ENCODE data around the gene KLLN.
A peak's percentile ranks its signal among the peaks of the same experiment; 100 is the strongest.

KLLN gene

DNA sequence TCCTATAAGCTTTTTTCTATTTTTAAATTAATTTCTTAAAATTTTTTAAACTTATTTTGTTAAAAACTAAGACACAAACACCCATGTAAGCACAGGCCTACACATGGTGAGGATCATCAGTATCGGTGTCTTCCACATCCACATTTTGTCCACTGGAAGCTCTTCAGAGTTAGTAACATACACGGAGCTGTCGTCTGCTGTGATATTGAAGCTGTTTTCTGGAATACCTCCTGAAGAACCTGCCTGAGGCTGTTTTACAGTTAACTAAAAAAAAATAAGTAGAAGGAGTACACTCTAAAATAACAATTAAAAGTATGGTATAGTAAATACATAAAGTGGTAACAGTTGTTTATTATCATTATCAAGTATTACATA is 17.7 kb downstream of the KLLN start:
- Histone ChIP-seq H3K23ac (ENCODE audit: low read length in 2 of 2) (no peak overlapping the region), H3K79me1 (replicated peaks; ENCODE audit: low read length, poor library complexity, severe bottlenecking) (peaks cover 2% of the 10 kb centered on the region), H3K9ac (ENCODE audit: low read length) (no peak overlapping the region), H4K8ac (ENCODE audit: low read length) (no peak overlapping the region), H2AFZ (ENCODE audit: low read depth, low read length) (no peak overlapping the region), H4K91ac (ENCODE audit: low read length) (no peak overlapping the region), H2BK5ac (ENCODE audit: low read depth, low read length, poor library complexity, severe bottlenecking) (no peak overlapping the region), H3K14ac (ENCODE audit: low read length in 2 of 2) (no peak overlapping the region), H2BK15ac (ENCODE audit: low read depth, poor library complexity, severe bottlenecking) (no peak overlapping the region), H3K4me1 (ENCODE audit: control insufficient read depth, insufficient read depth, low read depth, low read length) (peaks cover 3% of the 10 kb centered on the region), H3K4ac (ENCODE audit: low read depth in 1 of 2, low read length in 2 of 2) (no peak overlapping the region), H3K4me2 (ENCODE audit: low read length, poor library complexity, severe bottlenecking) (no peak overlapping the region), H3K27ac (ENCODE audit: low read length, poor library complexity, severe bottlenecking) (no peak overlapping the region), H2AK5ac (ENCODE audit: low read length, severe bottlenecking) (no peak overlapping the region), H3K18ac (ENCODE audit: low read depth in 1 of 2, low read length in 2 of 2) (no peak overlapping the region), H3K9me3 (ENCODE audit: control insufficient read depth, low read length) (no peaks in the 10 kb centered on the region), H2BK12ac (ENCODE audit: low read length in 2 of 2) (no peak overlapping the region), H2BK120ac (ENCODE audit: low read depth, low read length) (no peak overlapping the region), H3K27me3 (ENCODE audit: control insufficient read depth in 1 of 2, insufficient read depth in 1 of 2, low read length in 2 of 2) (no peaks in the 10 kb centered on the region), H3K4me3 (ENCODE audit: insufficient read depth in 1 of 2, low read depth in 1 of 2, low read length in 2 of 2) (no peak overlapping the region), H3K36me3 (ENCODE audit: control insufficient read depth in 1 of 2, insufficient read depth in 2 of 2, low read depth in 1 of 2, low read length in 2 of 2) (no peaks in the 10 kb centered on the region)
- 64% methylated on average over 1 of the region's 3 CpGs for WGBS
- DNase-seq = no peak

DNA sequence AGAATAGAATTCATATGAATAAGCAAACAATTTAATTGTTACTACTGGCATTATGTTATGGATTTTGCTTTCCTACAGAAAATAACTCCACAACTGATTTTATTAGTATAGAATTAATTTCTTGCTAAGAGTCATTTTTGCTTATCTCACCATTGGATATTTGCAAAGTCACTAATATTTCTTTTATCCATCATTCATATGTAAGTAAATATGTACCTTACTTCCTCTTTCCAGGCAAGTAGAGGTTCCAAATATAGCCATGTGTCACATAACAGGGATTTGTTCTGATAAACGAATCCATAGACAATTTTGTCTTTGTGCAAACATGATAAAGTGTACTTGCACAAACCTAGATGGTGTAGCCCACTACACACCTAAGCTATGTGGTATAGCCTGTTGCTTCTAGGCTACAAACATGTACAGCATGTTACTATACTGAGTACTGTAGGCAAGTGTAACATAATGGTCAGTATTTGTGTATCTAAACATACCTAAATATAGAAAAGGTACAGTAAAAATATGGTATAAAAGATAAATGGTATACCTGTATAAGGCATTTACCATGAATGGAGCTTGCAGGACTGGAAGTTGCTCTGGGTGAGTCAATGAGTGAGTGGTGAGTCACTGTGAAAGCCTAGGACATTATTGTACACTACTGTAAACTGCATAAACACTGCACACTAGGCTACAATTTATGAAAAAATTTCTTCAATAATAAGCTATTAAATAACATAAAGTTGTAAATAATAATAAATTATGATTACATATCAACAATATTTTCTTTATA is 18.3 kb downstream of the KLLN start:
- no CpG with 5 or more reads among the region's 1 CpG for WGBS
- peak; percentile 77 for DNase-seq
- no peak overlapping the region for H3K9ac ChIP-seq (ENCODE audit: low read length)

DNA sequence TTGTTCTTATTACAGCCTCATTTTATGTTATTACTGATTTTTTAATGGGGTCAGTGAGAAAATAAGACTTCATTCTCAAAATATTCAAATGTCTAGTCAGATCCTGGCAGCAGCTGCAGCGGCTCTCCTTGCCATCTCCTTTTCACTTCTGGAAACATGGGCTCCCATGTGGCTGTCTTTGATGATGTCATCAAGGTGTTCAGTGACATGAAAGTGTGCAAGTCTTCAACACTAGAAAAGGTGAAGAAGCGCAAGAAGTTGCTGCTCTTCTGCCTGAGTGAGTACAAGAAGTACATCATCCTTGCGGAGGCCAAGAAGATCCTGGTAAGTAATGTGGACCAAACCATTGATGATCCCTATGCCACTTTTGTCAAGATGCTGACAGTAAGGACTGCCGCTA is 19.6 kb downstream of the KLLN start:
- Histone ChIP-seq H3K4me3 (ENCODE audit: insufficient read depth in 1 of 2, low read depth in 1 of 2, low read length in 2 of 2) (no peak overlapping the region), H3K4me1 (ENCODE audit: control insufficient read depth, insufficient read depth, low read depth, low read length) (peaks cover 3% of the 10 kb centered on the region), H3K27me3 (ENCODE audit: control insufficient read depth in 1 of 2, insufficient read depth in 1 of 2, low read length in 2 of 2) (no peaks in the 10 kb centered on the region), H2AK5ac (ENCODE audit: low read length, severe bottlenecking) (peak overlapping the region; percentile 96), H3K27ac (ENCODE audit: low read length, poor library complexity, severe bottlenecking) (peak overlapping the region; percentile 7), H3K18ac (ENCODE audit: low read depth in 1 of 2, low read length in 2 of 2) (peak overlapping the region; percentile 23 to 87), H3K9me3 (ENCODE audit: control insufficient read depth, low read length) (no peaks in the 10 kb centered on the region), H2BK120ac (ENCODE audit: low read depth, low read length) (peak overlapping the region; percentile 90), H3K4me2 (ENCODE audit: low read length, poor library complexity, severe bottlenecking) (no peak overlapping the region), H3K36me3 (ENCODE audit: control insufficient read depth in 1 of 2, insufficient read depth in 2 of 2, low read depth in 1 of 2, low read length in 2 of 2) (no peaks in the 10 kb centered on the region), H2BK12ac (ENCODE audit: low read length in 2 of 2) (peak overlapping the region; percentile 15 to 98), H4K8ac (ENCODE audit: low read length) (peak overlapping the region; percentile 1), H4K91ac (ENCODE audit: low read length) (peak overlapping the region; percentile 20), H3K14ac (ENCODE audit: low read length in 2 of 2) (no peak overlapping the region), H2BK15ac (ENCODE audit: low read depth, poor library complexity, severe bottlenecking) (no peak overlapping the region), H2AFZ (ENCODE audit: low read depth, low read length) (no peak overlapping the region), H3K4ac (ENCODE audit: low read depth in 1 of 2, low read length in 2 of 2) (peak overlapping the region; percentile 76 to 95), H3K79me1 (replicated peaks; ENCODE audit: low read length, poor library complexity, severe bottlenecking) (peaks cover 2% of the 10 kb centered on the region), H3K9ac (ENCODE audit: low read length) (peak overlapping the region; percentile 81), H2BK5ac (ENCODE audit: low read depth, low read length, poor library complexity, severe bottlenecking) (peak overlapping the region; percentile 12), H3K23ac (ENCODE audit: low read length in 2 of 2) (no peak overlapping the region)
- no peak for DNase-seq
- over 99% methylated on average over 4 of the region's 4 CpGs for WGBS

More for the DNA sequence above, 18.3 kb downstream of the KLLN start:
- Histone ChIP-seq H2BK12ac (ENCODE audit: low read length in 2 of 2) (peak overlapping the region in 1 of 2 experiments; percentile 77), H2AFZ (ENCODE audit: low read depth, low read length) (no peak overlapping the region), H2BK5ac (ENCODE audit: low read depth, low read length, poor library complexity, severe bottlenecking) (no peak overlapping the region), H3K4me2 (ENCODE audit: low read length, poor library complexity, severe bottlenecking) (no peak overlapping the region), H3K9me3 (ENCODE audit: control insufficient read depth, low read length) (no peaks in the 10 kb centered on the region), H3K36me3 (ENCODE audit: control insufficient read depth in 1 of 2, insufficient read depth in 2 of 2, low read depth in 1 of 2, low read length in 2 of 2) (no peaks in the 10 kb centered on the region), H4K8ac (ENCODE audit: low read length) (no peak overlapping the region), H3K4ac (ENCODE audit: low read depth in 1 of 2, low read length in 2 of 2) (no peak overlapping the region), H3K4me1 (ENCODE audit: control insufficient read depth, insufficient read depth, low read depth, low read length) (peaks cover 3% of the 10 kb centered on the region), H3K18ac (ENCODE audit: low read depth in 1 of 2, low read length in 2 of 2) (no peak overlapping the region), H3K27me3 (ENCODE audit: control insufficient read depth in 1 of 2, insufficient read depth in 1 of 2, low read length in 2 of 2) (no peaks in the 10 kb centered on the region), H2BK15ac (ENCODE audit: low read depth, poor library complexity, severe bottlenecking) (no peak overlapping the region), H3K27ac (ENCODE audit: low read length, poor library complexity, severe bottlenecking) (no peak overlapping the region), H3K79me1 (replicated peaks; ENCODE audit: low read length, poor library complexity, severe bottlenecking) (peaks cover 2% of the 10 kb centered on the region), H2AK5ac (ENCODE audit: low read length, severe bottlenecking) (no peak overlapping the region), H4K91ac (ENCODE audit: low read length) (no peak overlapping the region), H3K4me3 (ENCODE audit: insufficient read depth in 1 of 2, low read depth in 1 of 2, low read length in 2 of 2) (no peak overlapping the region), H2BK120ac (ENCODE audit: low read depth, low read length) (no peak overlapping the region), H3K14ac (ENCODE audit: low read length in 2 of 2) (no peak overlapping the region), H3K23ac (ENCODE audit: low read length in 2 of 2) (no peak overlapping the region)

DNA sequence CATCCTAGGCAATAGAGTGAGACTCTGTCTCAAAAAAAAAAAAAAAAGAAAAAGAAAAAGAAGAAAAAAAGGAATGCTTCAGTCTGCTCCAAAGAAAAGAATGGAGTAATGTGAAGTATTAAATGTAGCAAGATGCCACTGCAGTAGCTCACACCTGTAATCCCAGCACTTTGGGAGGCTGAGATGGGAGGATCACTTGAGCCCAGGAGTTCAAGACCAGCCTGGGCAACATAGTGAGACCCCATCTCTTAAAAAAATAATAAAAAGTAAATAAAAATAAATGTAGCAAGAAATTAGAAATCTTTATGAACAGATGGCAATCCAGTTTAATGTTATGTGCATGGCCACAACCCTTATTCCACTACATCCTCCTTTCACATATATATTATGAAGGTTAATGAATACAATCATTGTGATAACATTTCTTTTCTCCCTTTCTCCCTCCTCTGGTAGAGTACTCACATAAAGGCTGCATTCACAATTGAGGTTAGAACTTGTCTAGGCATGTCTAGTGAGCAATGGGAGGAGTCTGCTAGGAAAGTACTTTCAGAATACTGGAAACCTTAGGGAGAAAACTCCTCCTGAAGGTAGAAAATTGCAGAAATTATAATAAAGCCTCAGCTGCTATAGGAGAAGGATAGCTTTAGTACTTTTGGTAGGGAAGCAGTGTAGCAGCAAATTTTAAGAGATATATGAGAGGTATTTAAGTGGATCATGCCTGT is 20.4 kb downstream of the KLLN start:
- Histone ChIP-seq H3K4me3 (ENCODE audit: insufficient read depth in 1 of 2, low read depth in 1 of 2, low read length in 2 of 2) (no peak overlapping the region), H3K9me3 (ENCODE audit: control insufficient read depth, low read length) (no peaks in the 10 kb centered on the region), H4K91ac (ENCODE audit: low read length) (peak overlapping the region; percentile 91), H2AFZ (ENCODE audit: low read depth, low read length) (no peak overlapping the region), H3K9ac (ENCODE audit: low read length) (peak overlapping the region; percentile 81), H3K18ac (ENCODE audit: low read depth in 1 of 2, low read length in 2 of 2) (peak overlapping the region; percentile 64 to 88), H3K4me2 (ENCODE audit: low read length, poor library complexity, severe bottlenecking) (no peak overlapping the region), H3K4ac (ENCODE audit: low read depth in 1 of 2, low read length in 2 of 2) (peak overlapping the region in 1 of 2 experiments; percentile 95), H2BK15ac (ENCODE audit: low read depth, poor library complexity, severe bottlenecking) (no peak overlapping the region), H2BK120ac (ENCODE audit: low read depth, low read length) (peak overlapping the region; percentile 82), H3K14ac (ENCODE audit: low read length in 2 of 2) (no peak overlapping the region), H3K4me1 (ENCODE audit: control insufficient read depth, insufficient read depth, low read depth, low read length) (peaks cover 3% of the 10 kb centered on the region), H2BK12ac (ENCODE audit: low read length in 2 of 2) (peak overlapping the region; percentile 69 to 96), H3K27ac (ENCODE audit: low read length, poor library complexity, severe bottlenecking) (peak overlapping the region; percentile 81), H2AK5ac (ENCODE audit: low read length, severe bottlenecking) (peak overlapping the region; percentile 86), H3K36me3 (ENCODE audit: control insufficient read depth in 1 of 2, insufficient read depth in 2 of 2, low read depth in 1 of 2, low read length in 2 of 2) (no peaks in the 10 kb centered on the region), H3K23ac (ENCODE audit: low read length in 2 of 2) (no peak overlapping the region), H2BK5ac (ENCODE audit: low read depth, low read length, poor library complexity, severe bottlenecking) (no peak overlapping the region), H3K27me3 (ENCODE audit: control insufficient read depth in 1 of 2, insufficient read depth in 1 of 2, low read length in 2 of 2) (no peaks in the 10 kb centered on the region), H3K79me1 (replicated peaks; ENCODE audit: low read length, poor library complexity, severe bottlenecking) (peaks cover 2% of the 10 kb centered on the region), H4K8ac (ENCODE audit: low read length) (no peak overlapping the region)
- DNase-seq = peak; percentile 79

All from mesenchymal stem cell (in vitro differentiated cells and primary cell).